ENCODE measurements around the gene MOBP.

DNA sequence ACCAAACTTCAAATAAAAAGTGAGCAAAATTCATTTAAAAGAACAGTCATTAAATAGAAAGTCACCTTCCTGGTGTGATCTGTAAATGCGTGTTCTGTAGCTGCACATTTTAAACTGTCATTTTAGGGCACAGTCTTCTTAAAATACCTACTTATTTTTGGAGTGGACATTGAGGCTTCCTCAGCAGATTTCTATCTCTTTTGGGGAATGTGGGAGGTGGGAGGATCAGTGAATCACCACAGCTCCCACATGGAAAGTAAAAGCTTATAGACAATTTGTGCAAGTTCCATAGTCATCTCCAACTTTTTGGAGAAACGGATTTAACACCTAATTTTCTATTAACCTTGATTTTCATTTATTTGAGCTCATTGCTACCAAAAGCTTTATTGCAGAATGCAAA, 21.0 kb upstream of the MOBP start:
- TF ChIP-seq, protein P1, sequence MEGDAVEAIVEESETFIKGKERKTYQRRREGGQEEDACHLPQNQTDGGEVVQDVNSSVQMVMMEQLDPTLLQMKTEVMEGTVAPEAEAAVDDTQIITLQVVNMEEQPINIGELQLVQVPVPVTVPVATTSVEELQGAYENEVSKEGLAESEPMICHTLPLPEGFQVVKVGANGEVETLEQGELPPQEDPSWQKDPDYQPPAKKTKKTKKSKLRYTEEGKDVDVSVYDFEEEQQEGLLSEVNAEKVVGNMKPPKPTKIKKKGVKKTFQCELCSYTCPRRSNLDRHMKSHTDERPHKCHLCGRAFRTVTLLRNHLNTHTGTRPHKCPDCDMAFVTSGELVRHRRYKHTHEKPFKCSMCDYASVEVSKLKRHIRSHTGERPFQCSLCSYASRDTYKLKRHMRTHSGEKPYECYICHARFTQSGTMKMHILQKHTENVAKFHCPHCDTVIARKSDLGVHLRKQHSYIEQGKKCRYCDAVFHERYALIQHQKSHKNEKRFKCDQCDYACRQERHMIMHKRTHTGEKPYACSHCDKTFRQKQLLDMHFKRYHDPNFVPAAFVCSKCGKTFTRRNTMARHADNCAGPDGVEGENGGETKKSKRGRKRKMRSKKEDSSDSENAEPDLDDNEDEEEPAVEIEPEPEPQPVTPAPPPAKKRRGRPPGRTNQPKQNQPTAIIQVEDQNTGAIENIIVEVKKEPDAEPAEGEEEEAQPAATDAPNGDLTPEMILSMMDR (conservative IDR thresholded peaks at IDR 0.05; ENCODE audit: low read depth, low read length): no peak
- TF ChIP-seq EZH2 (IDR thresholded peaks at IDR 0.05; ENCODE audit: low read length, unreplicated experiment) (no peak), EZH2phosphoT487 (IDR thresholded peaks at IDR 0.05; ENCODE audit: borderline replicate concordance, low read length) (no peak)

Measured in PC-3 (cell line).